ENCODE measurements around the gene ZC3H12D.

Gene ZC3H12D

DNA sequence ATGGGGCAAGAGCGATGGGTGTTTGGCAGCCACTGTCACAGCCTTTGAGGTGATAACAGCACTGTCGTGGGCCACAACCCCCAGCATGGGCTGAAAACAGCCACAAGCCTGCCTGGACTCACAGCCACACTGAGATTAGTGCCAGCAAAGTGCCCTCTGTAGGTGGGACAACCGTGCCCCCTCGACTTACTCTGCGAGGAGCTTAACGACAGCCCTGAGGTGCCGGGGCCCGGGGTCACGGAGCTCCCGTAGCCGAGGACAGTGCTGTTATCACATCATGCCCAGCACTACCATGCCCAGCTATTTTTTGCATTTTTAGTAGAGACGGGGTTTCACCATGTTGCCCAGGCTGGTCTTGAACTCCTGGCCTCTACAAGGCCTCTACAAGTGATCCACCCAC lies 48.2 kb downstream of the ZC3H12D start:
- Histone ChIP-seq H3K4me1 (ENCODE audit: control insufficient read depth, insufficient read depth, low read length) (no peaks in the 10 kb centered on the region; the same call in 1 of the 2 replicates), H3K9me3 (ENCODE audit: control insufficient read depth, insufficient read depth, low read depth, low read length) (no peaks in the 10 kb centered on the region), H3K27ac (ENCODE audit: extremely low read depth, low read depth, low read length) (no peak overlapping the region), H3K4me3 (ENCODE audit: low read depth, low read length) (no peak overlapping the region), H3K36me3 (ENCODE audit: control insufficient read depth in 2 of 2, insufficient read depth in 1 of 2, low read length in 2 of 2) (no peaks in the 10 kb centered on the region)
- no peak for TF ChIP-seq ZNF292 (tag by site-specific recombination; IDR thresholded peaks at IDR 0.05; ENCODE audit: borderline replicate concordance, low read depth)
- TF ChIP-seq, protein P1, sequence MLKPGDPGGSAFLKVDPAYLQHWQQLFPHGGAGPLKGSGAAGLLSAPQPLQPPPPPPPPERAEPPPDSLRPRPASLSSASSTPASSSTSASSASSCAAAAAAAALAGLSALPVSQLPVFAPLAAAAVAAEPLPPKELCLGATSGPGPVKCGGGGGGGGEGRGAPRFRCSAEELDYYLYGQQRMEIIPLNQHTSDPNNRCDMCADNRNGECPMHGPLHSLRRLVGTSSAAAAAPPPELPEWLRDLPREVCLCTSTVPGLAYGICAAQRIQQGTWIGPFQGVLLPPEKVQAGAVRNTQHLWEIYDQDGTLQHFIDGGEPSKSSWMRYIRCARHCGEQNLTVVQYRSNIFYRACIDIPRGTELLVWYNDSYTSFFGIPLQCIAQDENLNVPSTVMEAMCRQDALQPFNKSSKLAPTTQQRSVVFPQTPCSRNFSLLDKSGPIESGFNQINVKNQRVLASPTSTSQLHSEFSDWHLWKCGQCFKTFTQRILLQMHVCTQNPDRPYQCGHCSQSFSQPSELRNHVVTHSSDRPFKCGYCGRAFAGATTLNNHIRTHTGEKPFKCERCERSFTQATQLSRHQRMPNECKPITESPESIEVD (tag by site-specific recombination; IDR thresholded peaks at IDR 0.05) = no peak
- TF ChIP-seq MEIS1 (CRISPR knock-in tag; IDR thresholded peaks at IDR 0.05; ENCODE audit: borderline replicate concordance) = no peak
- TF ChIP-seq KLF16 (tag by site-specific recombination; IDR thresholded peaks at IDR 0.05) = no peak
- no peak for TF ChIP-seq ZNF792 (tag by site-specific recombination; IDR thresholded peaks at IDR 0.05)
- no peak for TF ChIP-seq ZNF248 (tag by site-specific recombination; IDR thresholded peaks at IDR 0.05)
- TF ChIP-seq, protein P2, sequence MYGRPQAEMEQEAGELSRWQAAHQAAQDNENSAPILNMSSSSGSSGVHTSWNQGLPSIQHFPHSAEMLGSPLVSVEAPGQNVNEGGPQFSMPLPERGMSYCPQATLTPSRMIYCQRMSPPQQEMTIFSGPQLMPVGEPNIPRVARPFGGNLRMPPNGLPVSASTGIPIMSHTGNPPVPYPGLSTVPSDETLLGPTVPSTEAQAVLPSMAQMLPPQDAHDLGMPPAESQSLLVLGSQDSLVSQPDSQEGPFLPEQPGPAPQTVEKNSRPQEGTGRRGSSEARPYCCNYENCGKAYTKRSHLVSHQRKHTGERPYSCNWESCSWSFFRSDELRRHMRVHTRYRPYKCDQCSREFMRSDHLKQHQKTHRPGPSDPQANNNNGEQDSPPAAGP (tag by site-specific recombination; IDR thresholded peaks at IDR 0.05) = no peak
- TF ChIP-seq ZNF670 (tag by site-specific recombination; IDR thresholded peaks at IDR 0.05; ENCODE audit: low read depth) = no peak
- no peak for TF ChIP-seq HOXC10 (CRISPR knock-in tag; IDR thresholded peaks at IDR 0.05)
- no peak for TF ChIP-seq ZNF133 (tag by site-specific recombination; IDR thresholded peaks at IDR 0.05)
- TF ChIP-seq, protein P3, sequence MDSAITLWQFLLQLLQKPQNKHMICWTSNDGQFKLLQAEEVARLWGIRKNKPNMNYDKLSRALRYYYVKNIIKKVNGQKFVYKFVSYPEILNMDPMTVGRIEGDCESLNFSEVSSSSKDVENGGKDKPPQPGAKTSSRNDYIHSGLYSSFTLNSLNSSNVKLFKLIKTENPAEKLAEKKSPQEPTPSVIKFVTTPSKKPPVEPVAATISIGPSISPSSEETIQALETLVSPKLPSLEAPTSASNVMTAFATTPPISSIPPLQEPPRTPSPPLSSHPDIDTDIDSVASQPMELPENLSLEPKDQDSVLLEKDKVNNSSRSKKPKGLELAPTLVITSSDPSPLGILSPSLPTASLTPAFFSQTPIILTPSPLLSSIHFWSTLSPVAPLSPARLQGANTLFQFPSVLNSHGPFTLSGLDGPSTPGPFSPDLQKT (IDR thresholded peaks at IDR 0.05; ENCODE audit: borderline replicate concordance, low read depth, low read length) = no peak
- TF ChIP-seq, protein P4, sequence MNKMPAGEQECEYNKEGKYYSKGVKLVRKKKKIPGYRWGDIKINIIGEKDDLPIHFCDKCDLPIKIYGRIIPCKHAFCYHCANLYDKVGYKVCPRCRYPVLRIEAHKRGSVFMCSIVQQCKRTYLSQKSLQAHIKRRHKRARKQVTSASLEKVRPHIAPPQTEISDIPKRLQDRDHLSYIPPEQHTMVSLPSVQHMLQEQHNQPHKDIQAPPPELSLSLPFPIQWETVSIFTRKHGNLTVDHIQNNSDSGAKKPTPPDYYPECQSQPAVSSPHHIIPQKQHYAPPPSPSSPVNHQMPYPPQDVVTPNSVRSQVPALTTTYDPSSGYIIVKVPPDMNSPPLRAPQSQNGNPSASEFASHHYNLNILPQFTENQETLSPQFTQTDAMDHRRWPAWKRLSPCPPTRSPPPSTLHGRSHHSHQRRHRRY (tag by site-specific recombination; IDR thresholded peaks at IDR 0.05) = no peak
- TF ChIP-seq ZNF202 (tag by site-specific recombination; IDR thresholded peaks at IDR 0.05; ENCODE audit: borderline replicate concordance) = no peak
- no peak for TF ChIP-seq ZIC2 (tag by site-specific recombination; IDR thresholded peaks at IDR 0.05)
- no peak for TF ChIP-seq ZNF747 (tag by site-specific recombination; IDR thresholded peaks at IDR 0.05)
- TF ChIP-seq ZNF24 (tag by site-specific recombination; IDR thresholded peaks at IDR 0.05) = no peak
- no peak for TF ChIP-seq SETDB1 (IDR thresholded peaks at IDR 0.05; ENCODE audit: insufficient read length, low read length)
- TF ChIP-seq, protein P5, sequence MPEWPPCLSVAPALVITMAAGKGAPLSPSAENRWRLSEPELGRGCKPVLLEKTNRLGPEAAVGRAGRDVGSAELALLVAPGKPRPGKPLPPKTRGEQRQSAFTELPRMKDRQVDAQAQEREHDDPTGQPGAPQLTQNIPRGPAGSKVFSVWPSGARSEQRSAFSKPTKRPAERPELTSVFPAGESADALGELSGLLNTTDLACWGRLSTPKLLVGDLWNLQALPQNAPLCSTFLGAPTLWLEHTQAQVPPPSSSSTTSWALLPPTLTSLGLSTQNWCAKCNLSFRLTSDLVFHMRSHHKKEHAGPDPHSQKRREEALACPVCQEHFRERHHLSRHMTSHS (tag by site-specific recombination; IDR thresholded peaks at IDR 0.05) = no peak
- no peak for TF ChIP-seq ZNF501 (tag by site-specific recombination; IDR thresholded peaks at IDR 0.05)
- no peak for TF ChIP-seq ZSCAN23 (tag by site-specific recombination; IDR thresholded peaks at IDR 0.05)
- ChIA-PET POLR2A (no interaction called here), CTCF (interaction anchor here (0.8 to 1.5 kb wide), 2 partner anchors 80 to 408 kb away, joined by 3 to 4 read pairs; no protein-coding TSS in a partner anchor)

All from HEK293 (cell line).